Osteoblast (primary cell): Measurements from ENCODE around the gene ASTN2. TPM values are rescaled to one million over a fixed set of nuclear protein-coding genes. Genes with fewer than 3 reads are reported as not detected.

Experiments used
- DNase-seq: peaks from one replicate; pipeline ENCODE4 v3.0.0; 2011; ENCODE audit warnings: low spot score, mixed read lengths; ENCODE audit not compliant: insufficient read length; ENCODE audit errors: missing footprints
- H2AFZ ChIP-seq: 2 replicates; pipeline ENCODE4 v1.6.0; 2011; ENCODE audit warnings: mild to moderate bottlenecking, low read length
- H3K27ac ChIP-seq: 2 replicates; pipeline ENCODE4 v1.5.1; 2011; ENCODE audit warnings: mild to moderate bottlenecking, low read depth, low read length, moderate library complexity
- H3K27me3 ChIP-seq: 2 replicates; pipeline ENCODE4 v1.6.0; 2012; ENCODE audit warnings: mild to moderate bottlenecking, control low read depth, inconsistent platforms, low read length, moderate library complexity; ENCODE audit not compliant: insufficient read depth
- H3K36me3 ChIP-seq: 2 replicates; pipeline ENCODE4 v1.5.1; 2011; ENCODE audit warnings: mild to moderate bottlenecking, low read length, control low read depth, moderate library complexity; ENCODE audit not compliant: insufficient read depth
- H3K4me1 ChIP-seq: 2 replicates; pipeline ENCODE4 v1.5.1; 2011; ENCODE audit warnings: mild to moderate bottlenecking, low read length, control low read depth, moderate library complexity; ENCODE audit not compliant: insufficient read depth
- H3K4me2 ChIP-seq: 2 replicates; pipeline ENCODE4 v1.6.0; 2011; ENCODE audit warnings: mild to moderate bottlenecking, low read length; ENCODE audit not compliant: insufficient read depth
- H3K4me3 ChIP-seq: fragments of 200-600 bp; sonication (generic); 3 replicates; pipeline ENCODE4 v1.5.1; 2012; ENCODE audit warnings: mild to moderate bottlenecking, low read length, inconsistent platforms; ENCODE audit not compliant: insufficient read depth
- H3K79me2 ChIP-seq: 2 replicates; pipeline ENCODE4 v1.6.0; 2012; ENCODE audit warnings: mild to moderate bottlenecking, low read length, control low read depth, inconsistent platforms; ENCODE audit not compliant: insufficient read depth
- H3K9me3 ChIP-seq: 2 replicates; pipeline ENCODE4 v1.5.1; 2011; ENCODE audit warnings: low read depth, low read length, control low read depth
- H4K20me1 ChIP-seq: 2 replicates; pipeline ENCODE4 v1.6.0; 2012; ENCODE audit warnings: mild to moderate bottlenecking, low read length, control low read depth; ENCODE audit not compliant: insufficient read depth
- total RNA-seq: library from RNA; depleted of rRNA; stranded (reverse); fragments of >200 nt; gene quantifications from 2 replicates; pipeline ENCODE4 v1.2.3, GENCODE V29; 2012
- TF ChIP-seq, protein P1 (sequence below): IDR thresholded peaks from 2 replicates; pipeline ENCODE4 v1.5.1; 2011; ENCODE audit warnings: mild to moderate bottlenecking, low read depth, low read length, moderate library complexity; ENCODE audit errors: extremely low read depth

ASTN2 gene
- total RNA-seq, 1 donor, result 4.7 TPM

DNA sequence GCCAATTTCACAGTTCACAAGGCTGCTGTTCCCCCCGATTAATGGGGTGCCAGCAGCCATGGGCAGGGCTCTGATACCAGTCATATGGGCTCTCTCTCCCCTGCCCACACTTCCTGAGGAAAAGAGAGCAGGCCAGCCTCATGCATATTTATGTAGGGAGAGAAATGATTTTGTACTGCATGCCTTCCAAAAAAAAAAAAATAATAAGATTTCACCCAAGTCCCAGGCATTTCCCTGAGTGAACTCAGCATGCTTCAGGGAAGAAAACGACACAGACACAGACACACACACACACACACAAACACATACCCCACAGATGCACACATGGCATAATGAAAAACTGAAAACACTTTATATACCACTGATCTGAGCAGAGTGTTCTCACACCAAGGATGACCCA lies 232.8 kb downstream of the ASTN2 start:
- Histone ChIP-seq H4K20me1 (no peaks in the 10 kb centered on the region), H3K9me3 (peaks cover 5% of the 10 kb centered on the region), H3K4me3 (no peak overlapping the region), H3K4me2 (no peak overlapping the region), H3K4me1 (no peaks in the 10 kb centered on the region), H3K36me3 (no peaks in the 10 kb centered on the region), H3K27me3 (no peaks in the 10 kb centered on the region), H3K27ac (no peak overlapping the region), H2AFZ (no peak overlapping the region), H3K79me2 (no peaks in the 10 kb centered on the region)
- no peak for DNase-seq
- TF ChIP-seq, protein P1, sequence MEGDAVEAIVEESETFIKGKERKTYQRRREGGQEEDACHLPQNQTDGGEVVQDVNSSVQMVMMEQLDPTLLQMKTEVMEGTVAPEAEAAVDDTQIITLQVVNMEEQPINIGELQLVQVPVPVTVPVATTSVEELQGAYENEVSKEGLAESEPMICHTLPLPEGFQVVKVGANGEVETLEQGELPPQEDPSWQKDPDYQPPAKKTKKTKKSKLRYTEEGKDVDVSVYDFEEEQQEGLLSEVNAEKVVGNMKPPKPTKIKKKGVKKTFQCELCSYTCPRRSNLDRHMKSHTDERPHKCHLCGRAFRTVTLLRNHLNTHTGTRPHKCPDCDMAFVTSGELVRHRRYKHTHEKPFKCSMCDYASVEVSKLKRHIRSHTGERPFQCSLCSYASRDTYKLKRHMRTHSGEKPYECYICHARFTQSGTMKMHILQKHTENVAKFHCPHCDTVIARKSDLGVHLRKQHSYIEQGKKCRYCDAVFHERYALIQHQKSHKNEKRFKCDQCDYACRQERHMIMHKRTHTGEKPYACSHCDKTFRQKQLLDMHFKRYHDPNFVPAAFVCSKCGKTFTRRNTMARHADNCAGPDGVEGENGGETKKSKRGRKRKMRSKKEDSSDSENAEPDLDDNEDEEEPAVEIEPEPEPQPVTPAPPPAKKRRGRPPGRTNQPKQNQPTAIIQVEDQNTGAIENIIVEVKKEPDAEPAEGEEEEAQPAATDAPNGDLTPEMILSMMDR, result no peak

DNA sequence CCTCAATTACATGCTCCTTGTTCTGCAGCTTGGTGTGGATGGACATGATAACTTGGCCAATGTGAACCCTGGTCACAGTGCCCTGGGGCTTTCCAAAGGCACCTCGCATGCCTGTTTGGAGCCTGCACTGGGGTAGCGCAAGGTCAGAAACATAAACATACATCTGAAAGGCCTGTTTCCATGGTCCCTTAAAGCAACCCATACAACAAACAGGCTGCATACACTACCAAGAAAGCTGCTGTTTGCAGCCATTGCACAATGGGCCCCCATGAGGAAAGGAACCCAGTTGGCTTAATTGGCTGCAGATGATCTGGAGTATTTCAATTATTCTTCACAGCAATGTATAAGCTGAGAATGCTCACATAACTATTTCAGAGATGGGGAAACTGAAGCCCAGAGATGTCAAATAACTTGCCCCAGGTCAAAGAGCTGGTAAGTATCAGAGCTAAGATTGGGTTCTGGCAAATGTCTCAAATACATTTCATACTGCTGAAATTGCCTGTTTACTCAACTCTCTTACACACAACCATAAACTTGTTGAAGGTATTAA lies 233.9 kb downstream of the ASTN2 start:
- DNase-seq, result no peak

DNA sequence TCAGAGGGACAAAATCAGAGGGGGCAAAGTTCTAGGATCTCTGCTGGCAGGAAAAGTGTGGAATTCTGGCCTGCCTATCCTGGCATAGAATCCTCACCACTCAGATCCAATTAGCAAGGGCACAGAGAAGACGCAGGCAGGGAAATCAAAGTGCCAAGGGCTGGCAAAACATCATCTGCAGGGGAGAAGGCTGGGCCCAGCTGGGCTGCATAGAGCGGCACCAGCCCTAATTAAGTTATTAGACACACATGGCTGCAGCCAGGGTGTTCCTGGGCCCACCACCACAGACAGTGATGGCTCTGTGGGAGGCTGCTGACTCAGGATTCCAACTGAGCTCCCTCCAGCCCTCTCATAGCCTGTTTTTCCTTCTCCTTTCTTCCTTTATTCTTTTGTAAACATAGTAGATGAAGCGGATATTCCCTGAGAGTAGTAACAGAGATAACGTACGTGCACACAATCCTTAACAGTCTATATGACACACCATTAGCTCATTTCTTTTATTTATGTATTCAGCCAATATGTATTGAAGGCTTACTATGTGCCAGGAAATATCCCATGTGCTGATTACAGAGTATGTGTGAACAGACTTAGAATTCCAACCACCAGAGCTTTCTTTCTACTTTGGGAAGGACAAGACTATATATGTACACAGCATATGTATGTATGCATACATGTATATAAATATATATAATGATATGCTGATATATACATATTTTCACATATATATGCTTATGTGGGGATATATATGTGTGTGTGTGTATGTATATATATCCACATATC lies 236.1 kb downstream of the ASTN2 start:
- no peaks in the 10 kb centered on the region for H4K20me1 ChIP-seq
- H3K9me3 ChIP-seq, result peaks cover 3% of the 10 kb centered on the region
- no peak overlapping the region for H3K4me2 ChIP-seq
- TF ChIP-seq, protein P1, result no peak
- no peak overlapping the region for H3K27ac ChIP-seq
- no peak overlapping the region for H2AFZ ChIP-seq
- H3K79me2 ChIP-seq, result no peaks in the 10 kb centered on the region
- DNase-seq, result no peak
- H3K27me3 ChIP-seq, result no peaks in the 10 kb centered on the region
- no peaks in the 10 kb centered on the region for H3K4me1 ChIP-seq
- H3K4me3 ChIP-seq, result no peak overlapping the region
- H3K36me3 ChIP-seq, result no peaks in the 10 kb centered on the region

More for the DNA sequence above, 233.9 kb downstream of the ASTN2 start:
- Histone ChIP-seq H3K9me3 (peaks cover 5% of the 10 kb centered on the region), H3K4me3 (no peak overlapping the region), H3K4me1 (no peaks in the 10 kb centered on the region), H3K79me2 (no peaks in the 10 kb centered on the region), H2AFZ (no peak overlapping the region), H3K27me3 (no peaks in the 10 kb centered on the region), H3K27ac (no peak overlapping the region), H3K36me3 (no peaks in the 10 kb centered on the region), H3K4me2 (no peak overlapping the region), H4K20me1 (no peaks in the 10 kb centered on the region)
- TF ChIP-seq, protein P1, result no peak

DNA sequence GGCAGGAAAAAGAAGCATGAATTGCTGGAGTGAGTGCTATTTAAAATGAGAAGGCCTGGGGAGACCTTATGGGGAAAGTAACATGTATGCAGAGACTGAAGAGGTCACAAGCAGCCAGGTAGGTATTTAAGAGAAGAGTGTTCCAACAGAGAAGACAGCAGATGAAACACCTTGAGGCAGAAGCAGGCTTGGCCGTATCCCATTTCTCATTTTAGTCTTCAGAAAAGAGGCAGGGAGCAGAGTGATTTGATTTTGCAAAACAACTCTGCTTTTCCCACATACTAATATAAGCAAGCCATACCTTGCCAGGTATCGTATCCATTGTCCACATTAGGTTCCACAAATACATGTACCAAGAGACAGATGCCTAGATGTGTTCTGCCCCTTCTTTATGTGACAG lies 244.3 kb downstream of the ASTN2 start:
- no peaks in the 10 kb centered on the region for H3K36me3 ChIP-seq
- H3K27ac ChIP-seq, result no peak overlapping the region
- H2AFZ ChIP-seq, result no peak overlapping the region
- H3K9me3 ChIP-seq, result no peaks in the 10 kb centered on the region
- H3K4me1 ChIP-seq, result no peaks in the 10 kb centered on the region
- TF ChIP-seq, protein P1, result no peak
- no peaks in the 10 kb centered on the region for H3K79me2 ChIP-seq
- H3K4me3 ChIP-seq, result no peak overlapping the region
- H4K20me1 ChIP-seq, result no peaks in the 10 kb centered on the region
- no peak for DNase-seq
- no peaks in the 10 kb centered on the region for H3K27me3 ChIP-seq
- no peak overlapping the region for H3K4me2 ChIP-seq
